PFSK-1 (cell line): ENCODE measurements around the gene ZMAT3. TPM values are rescaled to one million over a fixed set of nuclear protein-coding genes. Genes with fewer than 3 reads are reported as not detected.

ENCODE experiments used
- FOXP2 ChIP-seq: optimal IDR thresholded peaks from 2 replicates; pipeline ENCODE3; 2011; ENCODE audit warnings: borderline replicate concordance, control low read depth, inconsistent platforms; ENCODE audit not compliant: insufficient read depth; ENCODE audit errors: extremely low read length, extremely low read depth
- POLR2AphosphoS5 ChIP-seq: IDR thresholded peaks from 2 replicates; pipeline ENCODE4 v1.6.1; 2012; ENCODE audit warnings: low read depth, mild to moderate bottlenecking, control low read depth, low read length, moderate library complexity
- REST ChIP-seq, 2 experiments: IDR thresholded peaks; 2 replicates each; pipeline versions ENCODE4 v1.6.1 to v1.8.0; 2011 to 2012; ENCODE audit warnings: low read depth in 2 of 2, low read length in 2 of 2, control low read depth in 1 of 2, inconsistent platforms in 1 of 2, mild to moderate bottlenecking in 1 of 2, moderate library complexity in 1 of 2; ENCODE audit not compliant: insufficient read depth in 1 of 2
- SIN3A ChIP-seq: IDR thresholded peaks from 2 replicates; pipeline ENCODE4 v1.6.1; 2012; ENCODE audit warnings: mild to moderate bottlenecking, low read length, moderate library complexity, borderline replicate concordance; ENCODE audit not compliant: insufficient read depth
- TAF1 ChIP-seq: IDR thresholded peaks from 2 replicates; pipeline ENCODE4 v1.6.1; 2012; ENCODE audit warnings: low read length, control low read depth, borderline replicate concordance; ENCODE audit not compliant: insufficient read depth
- polyA plus RNA-seq: library from polyadenylated mRNA; unstranded; fragments of >200 nt; gene quantifications from one replicate; pipeline ENCODE4 v1.2.1, GENCODE V29; 2012; ENCODE audit warnings: low read depth, missing spikeins; ENCODE audit not compliant: insufficient read length

Gene ZMAT3
- 1.2 TPM for polyA plus RNA-seq

- TF ChIP-seq SIN3A (peak; percentile 65; the same call in 1 of the 2 replicates), FOXP2 (peak; percentile 69), POLR2AphosphoS5 (peak; percentile 87), REST (IDR thresholded peaks at IDR 0.05; ENCODE audit: insufficient read depth in 1 of 2, low read depth in 2 of 2, low read length in 2 of 2) (no peak), TAF1 (peak; percentile 37; the same call in 1 of the 2 replicates)
Measured at GRCh38 chr3:179071323-179072099, at the start of gene ZMAT3. ZMAT3 (minus strand) TSS chr3:179071809; CDS start chr3:179067752, 4,057 bp downstream.

- TF ChIP-seq TAF1 (no peak), REST (IDR thresholded peaks at IDR 0.05; ENCODE audit: insufficient read depth in 1 of 2, low read depth in 2 of 2, low read length in 2 of 2) (no peak)
Measured at GRCh38 chr3:179116816-179117215, 45.2 kb upstream of the ZMAT3 start.

GRCh38 chr3:179113903-179114302 lies 42.3 kb upstream of the ZMAT3 start:
- TF ChIP-seq REST (IDR thresholded peaks at IDR 0.05; ENCODE audit: insufficient read depth in 1 of 2, low read depth in 2 of 2, low read length in 2 of 2) (no peak), FOXP2 (no peak), SIN3A (no peak), TAF1 (no peak), POLR2AphosphoS5 (no peak)

GRCh38 chr3:179108086-179108485 lies 36.5 kb upstream of the ZMAT3 start:
- TF ChIP-seq REST (IDR thresholded peaks at IDR 0.05; ENCODE audit: insufficient read depth in 1 of 2, low read depth in 2 of 2, low read length in 2 of 2) = no peak
- TF ChIP-seq SIN3A = no peak
- no peak for TF ChIP-seq POLR2AphosphoS5
- no peak for TF ChIP-seq FOXP2
- no peak for TF ChIP-seq TAF1

- TF ChIP-seq SIN3A = no peak
- TF ChIP-seq TAF1 = no peak
- TF ChIP-seq FOXP2 = no peak
- TF ChIP-seq POLR2AphosphoS5 = no peak
- no peak for TF ChIP-seq REST (IDR thresholded peaks at IDR 0.05; ENCODE audit: insufficient read depth in 1 of 2, low read depth in 2 of 2, low read length in 2 of 2)
Measured at GRCh38 chr3:179107617-179108016, 36.0 kb upstream of the ZMAT3 start.
